Psoas muscle (tissue), 8 donors: ENCODE measurements around the gene BCLAF1. TPM values are rescaled to one million over a fixed set of nuclear protein-coding genes. Genes with fewer than 3 reads are reported as not detected.

Experiments used
- ATAC-seq, 4 donors: fragments of 200-7000 bp; cut with Tn5 transposase; one replicate each; pipeline ENCODE4 v1.9.1; 2020; ENCODE audit warnings: moderate library complexity in 3 of 4, mild to moderate bottlenecking in 2 of 4
- DNase-seq, 2 donors: peaks; one replicate each; pipeline ENCODE4 v3.0.0-alpha.2; 2020
- H3K27ac ChIP-seq: fragments of 200-600 bp; one replicate; pipeline ENCODE4 v1.8.0; 2022
- H3K27me3 ChIP-seq, 3 donors: fragments of 200-600 bp in 1 of 3; one replicate each; pipeline versions ENCODE4 v1.6.1 to v1.8.0; 2013 to 2022; ENCODE audit warnings: low read length in 2 of 3, mild to moderate bottlenecking in 2 of 3, moderate library complexity in 1 of 3; ENCODE audit not compliant: insufficient read depth in 3 of 3
- H3K36me3 ChIP-seq, 2 donors: fragments of 200-600 bp in 1 of 2; one replicate each; pipeline versions ENCODE4 v1.6.1 to v1.8.0; 2013 to 2022; ENCODE audit warnings: low read depth in 1 of 2, mild to moderate bottlenecking in 1 of 2, moderate library complexity in 1 of 2; ENCODE audit not compliant: insufficient read depth in 1 of 2
- H3K4me1 ChIP-seq: fragments of 200-600 bp; one replicate; pipeline ENCODE4 v1.8.0; 2022
- H3K4me3 ChIP-seq: fragments of 200-600 bp; one replicate; pipeline ENCODE4 v1.8.0; 2022; ENCODE audit warnings: mild to moderate bottlenecking
- H3K9me3 ChIP-seq: fragments of 200-600 bp; one replicate; pipeline ENCODE4 v1.8.0; 2022
- WGBS, 3 donors: extraction: QIAGEN DNeasy Blood & Tissue Kit; methylation state at CpG; one replicate each; pipeline versions ENCODE4 v1.1.6 to v1.1.7; 2013; 5-methylcytosine and 5-hydroxymethylcytosine counted together
- intact Hi-C, 2 donors: fragments of 100-400 bp; cut with DNase I; formaldehyde crosslinking; loops; one replicate each; pipeline versions ENCODE4 v1.11.0 to v1.14.2; 2022
- polyA plus RNA-seq, 3 donors: library from polyadenylated mRNA; stranded (reverse); fragments of 200-250 nt; gene quantifications; one replicate each; pipeline ENCODE4 v1.2.3, GENCODE V29; 2013
- total RNA-seq, 4 donors: library from RNA; stranded (reverse); fragmentation: NEBNext Ultra II Directional in 2 of 4; extraction: Animal tissue kit (Norgen Biotek cat#: 25700) in 2 of 4; gene quantifications; one replicate each; pipeline versions ENCODE4 v1.2.1 to v1.2.4, GENCODE V29; 2021 to 2023
- TF ChIP-seq, protein P1 (sequence below): fragments of 200-600 bp; IDR thresholded peaks from one replicate; pipeline ENCODE4 v1.8.0; 2022; ENCODE audit warnings: antibody characterized with exemption
- donor health status: healthy with polysubstance abuse.
- donor health status: DM: no; HTN: no; CAD: no; lungs with moderate emphysema.
- donor health status: Bipolar disorder and iron deficiency.
- donor health status: healthy.
- donor health status: DM: yes; HTN: yes; CAD: no.
- donor health status: DM: no; HTN: no; CAD: no.
- donor health status: DM: no; HTN: no; CAD: no.
- donor health status: DM: yes; HTN: yes; CAD: no.

BCLAF1 gene
- total and polyA plus RNA-seq, 7 donors = 22.9 to 110 (median 82.5) TPM

DNA sequence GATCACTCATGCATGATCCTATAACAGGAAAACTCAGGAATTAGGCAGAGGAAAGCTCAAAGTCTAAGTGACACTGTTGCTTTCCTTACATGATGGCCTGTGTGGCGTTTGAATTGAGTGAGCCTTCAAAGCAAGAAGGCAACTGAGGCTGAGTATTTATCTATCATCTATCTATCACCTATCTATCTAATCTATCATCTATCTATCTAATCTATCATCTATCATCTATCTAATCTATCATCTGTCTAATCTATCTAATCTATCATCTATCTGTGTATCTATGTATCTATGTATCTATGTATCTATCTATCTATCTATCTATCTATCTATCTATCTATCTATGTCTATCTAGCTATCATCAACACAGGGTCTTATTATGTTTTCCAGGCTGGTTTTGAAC lies 41.8 kb upstream of the BCLAF1 start:
- Histone ChIP-seq H3K27ac (no peak overlapping the region), H3K4me1 (no peaks in the 10 kb centered on the region), H3K36me3 (no peaks in the 10 kb centered on the region), H3K9me3 (no peaks in the 10 kb centered on the region), H3K4me3 (no peak overlapping the region), H3K27me3 (no peaks in the 10 kb centered on the region)
- intact Hi-C loops = no loop called here
- no peak for ATAC-seq
- 88 to 93% (median 90%) methylated on average over 1 of the region's 1 CpG for WGBS, 3 donors
- TF ChIP-seq, protein P1, sequence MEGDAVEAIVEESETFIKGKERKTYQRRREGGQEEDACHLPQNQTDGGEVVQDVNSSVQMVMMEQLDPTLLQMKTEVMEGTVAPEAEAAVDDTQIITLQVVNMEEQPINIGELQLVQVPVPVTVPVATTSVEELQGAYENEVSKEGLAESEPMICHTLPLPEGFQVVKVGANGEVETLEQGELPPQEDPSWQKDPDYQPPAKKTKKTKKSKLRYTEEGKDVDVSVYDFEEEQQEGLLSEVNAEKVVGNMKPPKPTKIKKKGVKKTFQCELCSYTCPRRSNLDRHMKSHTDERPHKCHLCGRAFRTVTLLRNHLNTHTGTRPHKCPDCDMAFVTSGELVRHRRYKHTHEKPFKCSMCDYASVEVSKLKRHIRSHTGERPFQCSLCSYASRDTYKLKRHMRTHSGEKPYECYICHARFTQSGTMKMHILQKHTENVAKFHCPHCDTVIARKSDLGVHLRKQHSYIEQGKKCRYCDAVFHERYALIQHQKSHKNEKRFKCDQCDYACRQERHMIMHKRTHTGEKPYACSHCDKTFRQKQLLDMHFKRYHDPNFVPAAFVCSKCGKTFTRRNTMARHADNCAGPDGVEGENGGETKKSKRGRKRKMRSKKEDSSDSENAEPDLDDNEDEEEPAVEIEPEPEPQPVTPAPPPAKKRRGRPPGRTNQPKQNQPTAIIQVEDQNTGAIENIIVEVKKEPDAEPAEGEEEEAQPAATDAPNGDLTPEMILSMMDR = no peak
- DNase-seq = no peak

DNA sequence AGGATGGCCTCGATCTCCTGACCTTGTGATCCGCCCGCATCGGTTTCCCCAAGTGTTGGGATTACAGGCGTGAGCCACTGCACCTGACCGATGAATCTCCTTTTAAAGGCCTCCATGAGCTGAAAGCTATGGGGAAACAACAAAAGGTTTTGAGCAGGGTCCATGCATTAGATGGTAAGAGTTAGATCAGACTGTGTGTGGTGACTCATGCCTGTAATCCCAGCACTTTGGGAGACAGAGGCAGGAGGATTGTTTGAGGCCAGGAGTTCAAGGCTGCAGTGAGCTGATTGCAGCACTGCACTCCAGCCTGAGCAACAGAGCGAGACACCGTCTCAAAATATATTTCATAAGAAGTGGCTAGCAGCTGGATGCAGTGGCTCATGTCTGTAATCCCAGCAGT lies 41.0 kb upstream of the BCLAF1 start:
- intact Hi-C loops = no loop called here
- Histone ChIP-seq H3K9me3 (no peaks in the 10 kb centered on the region), H3K36me3 (no peaks in the 10 kb centered on the region), H3K27ac (no peak overlapping the region), H3K4me3 (no peak overlapping the region), H3K27me3 (no peaks in the 10 kb centered on the region), H3K4me1 (no peaks in the 10 kb centered on the region)
- DNase-seq (no peak), ATAC-seq (no peak)
- WGBS, 3 donors = 96 to 97% (median 97%) methylated on average over 8 of the region's 8 CpGs
- TF ChIP-seq, protein P1 = no peak

DNA sequence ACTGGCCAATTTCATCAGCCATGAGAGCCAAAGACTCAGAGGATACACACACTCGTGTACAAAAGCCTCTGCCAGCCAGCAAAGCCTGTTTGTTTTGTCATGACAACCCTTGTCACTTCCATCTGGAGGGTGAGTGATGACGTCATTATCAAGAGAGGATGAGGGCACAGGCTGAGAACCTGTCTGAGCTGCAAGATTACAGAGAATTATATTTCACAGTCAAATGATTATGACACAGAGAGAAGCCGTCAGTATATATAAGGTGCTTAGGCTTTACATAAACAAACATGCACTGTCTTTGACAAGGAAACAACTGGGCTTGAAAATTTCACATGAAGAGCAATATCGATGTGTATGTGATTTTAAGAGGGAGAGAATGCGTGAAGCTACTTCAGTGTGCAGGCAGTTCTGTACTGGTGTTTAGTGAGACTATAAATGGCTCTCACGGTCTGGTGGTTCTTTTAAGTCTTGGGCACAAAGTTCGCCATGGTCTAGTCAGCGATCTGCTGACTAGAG lies 36.5 kb upstream of the BCLAF1 start:
- H3K4me3 ChIP-seq = no peak overlapping the region
- DNase-seq (no peak), ATAC-seq (no peak)
- no peaks in the 10 kb centered on the region for H3K36me3 ChIP-seq
- no peaks in the 10 kb centered on the region for H3K9me3 ChIP-seq
- no peak overlapping the region for H3K27ac ChIP-seq
- 60 to 67% (median 62%) methylated on average over 8 of the region's 8 CpGs for WGBS, 3 donors
- TF ChIP-seq, protein P1 = no peak
- H3K27me3 ChIP-seq = no peaks in the 10 kb centered on the region
- intact Hi-C loops = no loop called here
- H3K4me1 ChIP-seq = no peaks in the 10 kb centered on the region

DNA sequence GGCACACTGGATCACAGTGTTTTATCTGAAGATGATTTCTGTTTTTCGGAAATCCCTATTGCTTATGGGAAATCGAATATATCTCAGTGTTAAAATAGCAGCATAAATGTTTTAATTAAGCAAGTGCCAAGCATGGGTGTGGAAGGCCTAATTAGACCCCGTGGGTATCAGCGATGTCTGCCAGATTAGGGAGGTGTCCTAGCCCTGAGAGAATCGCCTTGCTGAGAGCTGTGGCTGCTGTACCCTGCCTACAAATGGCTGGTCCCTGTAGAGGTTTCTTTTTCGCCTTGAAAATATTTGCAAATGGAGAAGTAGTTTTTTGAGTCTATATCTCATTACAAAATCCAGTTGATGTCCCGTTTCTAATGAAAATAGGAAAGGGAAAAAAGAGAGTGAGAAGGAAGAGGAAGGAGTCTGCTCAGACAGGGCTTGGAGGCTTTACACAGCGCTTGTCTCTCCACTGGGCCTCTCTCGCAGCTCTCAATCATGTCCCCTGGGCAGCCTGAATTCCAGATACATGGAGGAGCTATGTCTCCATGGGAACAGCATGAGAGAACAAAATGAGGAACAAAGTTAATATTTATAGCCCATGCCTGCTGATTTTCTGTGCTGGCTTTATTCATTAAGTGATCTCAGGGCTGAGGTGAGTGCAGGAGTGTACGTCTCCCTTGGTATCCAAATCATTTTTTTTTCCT lies 35.2 kb upstream of the BCLAF1 start:
- WGBS, 3 donors = 69 to 71% (median 70%) methylated on average over 10 of the region's 10 CpGs
- intact Hi-C loops = no loop called here
- H3K9me3 ChIP-seq = no peaks in the 10 kb centered on the region
- H3K4me1 ChIP-seq = no peaks in the 10 kb centered on the region
- H3K27me3 ChIP-seq = no peaks in the 10 kb centered on the region
- no peak overlapping the region for H3K27ac ChIP-seq
- TF ChIP-seq, protein P1 = no peak
- H3K4me3 ChIP-seq = no peak overlapping the region
- peak in 1 of 4 donors; percentile 33 for ATAC-seq
- no peaks in the 10 kb centered on the region for H3K36me3 ChIP-seq
- DNase-seq = no peak
